Measurements from ENCODE around the gene WNT4.

- TF ChIP-seq POLR2A (IDR thresholded peaks at IDR 0.05), result no peak
- TF ChIP-seq CTCF (IDR thresholded peaks at IDR 0.05), result no peak
These were observed 25.7 kb downstream of the WNT4 start for GRCh38 chr1:22117238-22117637.
